Activated T-cell treated with anti-CD3 and anti-CD28 coated beads, Interleukin-2, amount 50 U/mL, for 72 hours (primary cell): Measurements from ENCODE around the gene TMEM72. TPM values are rescaled to one million over a fixed set of nuclear protein-coding genes. Genes with fewer than 3 reads are reported as not detected.

Experiments used
- ATAC-seq, 2 donors: fragments of 150-1000 bp; cut with Tn5 transposase; replicated peaks in 1 of 2; 2 replicates each; pipeline ENCODE4 v1.10.0; 2021; ENCODE audit warnings: moderate library complexity in 2 of 2, mild to moderate bottlenecking in 1 of 2
- DNase-seq, 2 donors: peaks; one replicate each; pipeline ENCODE4 v3.0.0; 2021 to 2022; ENCODE audit warnings: mixed read lengths in 1 of 2
- H3K27ac Mint-ChIP-seq: one replicate; pipeline ENCODE4 v1.8.0; 2022; ENCODE audit warnings: mild to moderate bottlenecking, moderate library complexity, mixed read lengths
- H3K27me3 Mint-ChIP-seq: one replicate; pipeline ENCODE4 v1.8.0; 2022; ENCODE audit warnings: low read depth, mixed read lengths
- H3K36me3 Mint-ChIP-seq, 2 donors: one replicate each; pipeline ENCODE4 v1.8.0; 2022; ENCODE audit warnings: mixed read lengths in 2 of 2, mild to moderate bottlenecking in 1 of 2; ENCODE audit not compliant: insufficient read depth in 2 of 2
- H3K4me1 Mint-ChIP-seq: one replicate; pipeline ENCODE4 v1.8.0; 2022; ENCODE audit warnings: low read depth, mixed read lengths
- H3K4me3 Mint-ChIP-seq, 2 donors: one replicate each; pipeline ENCODE4 v1.8.0; 2022; ENCODE audit warnings: mild to moderate bottlenecking in 2 of 2, mixed read lengths in 2 of 2, moderate library complexity in 2 of 2
- H3K9me3 Mint-ChIP-seq, 2 donors: one replicate each; pipeline ENCODE4 v1.8.0; 2022; ENCODE audit warnings: mixed read lengths in 2 of 2
- total RNA-seq, 2 donors: library from RNA; stranded (reverse); gene quantifications; one replicate each; pipeline ENCODE4 v1.2.3, GENCODE V29; 2022

TMEM72 gene
- total RNA-seq, 2 donors from 2014 or later = not detected

GRCh38 chr10:44959247-44960087 lies 48.3 kb downstream of the TMEM72 start, which contains the start of gene RASSF4:
RASSF4 (plus strand) TSS chr10:44959802; CDS start chr10:44970203, 10,401 bp downstream.
- Mint-ChIP-seq H3K4me1 (peaks cover 22% of the 10 kb centered on the region), H3K9me3 (no peaks in the 10 kb centered on the region), H3K4me3 (peak within 1 kb of the TSS; percentile 83 to 84), H3K27ac (peak within 1 kb of the TSS; percentile 63), H3K27me3 (no peaks in the 10 kb centered on the region), H3K36me3 (no peaks in the 10 kb centered on the region)
- peak; percentile 100 for ATAC-seq
- DNase-seq = peak; percentile 95 to 96

DNA sequence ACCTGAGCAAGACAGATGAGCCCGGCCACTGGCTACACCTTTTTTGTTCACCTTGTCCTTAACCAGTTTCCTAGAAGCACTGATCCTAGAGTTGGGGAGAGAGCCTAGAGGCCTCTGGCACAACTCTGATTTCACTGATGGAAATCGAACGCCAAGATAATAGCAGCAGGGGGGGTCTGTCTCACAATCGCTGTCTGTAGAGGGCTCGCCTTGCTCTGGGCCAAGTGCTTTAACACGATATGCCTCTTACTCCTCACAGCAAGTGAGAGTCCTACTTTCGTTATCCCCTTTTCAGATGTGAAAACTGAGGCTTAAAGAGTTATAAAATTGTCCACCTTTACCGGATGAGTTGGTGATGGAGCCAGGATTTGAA lies 48.9 kb downstream of the TMEM72 start:
- no peak for ATAC-seq
- Mint-ChIP-seq H3K4me3 (peak overlapping the region; percentile 83 to 84), H3K27ac (no peak overlapping the region), H3K36me3 (no peaks in the 10 kb centered on the region), H3K4me1 (peaks cover 21% of the 10 kb centered on the region), H3K9me3 (no peaks in the 10 kb centered on the region), H3K27me3 (no peaks in the 10 kb centered on the region)
- no peak for DNase-seq

DNA sequence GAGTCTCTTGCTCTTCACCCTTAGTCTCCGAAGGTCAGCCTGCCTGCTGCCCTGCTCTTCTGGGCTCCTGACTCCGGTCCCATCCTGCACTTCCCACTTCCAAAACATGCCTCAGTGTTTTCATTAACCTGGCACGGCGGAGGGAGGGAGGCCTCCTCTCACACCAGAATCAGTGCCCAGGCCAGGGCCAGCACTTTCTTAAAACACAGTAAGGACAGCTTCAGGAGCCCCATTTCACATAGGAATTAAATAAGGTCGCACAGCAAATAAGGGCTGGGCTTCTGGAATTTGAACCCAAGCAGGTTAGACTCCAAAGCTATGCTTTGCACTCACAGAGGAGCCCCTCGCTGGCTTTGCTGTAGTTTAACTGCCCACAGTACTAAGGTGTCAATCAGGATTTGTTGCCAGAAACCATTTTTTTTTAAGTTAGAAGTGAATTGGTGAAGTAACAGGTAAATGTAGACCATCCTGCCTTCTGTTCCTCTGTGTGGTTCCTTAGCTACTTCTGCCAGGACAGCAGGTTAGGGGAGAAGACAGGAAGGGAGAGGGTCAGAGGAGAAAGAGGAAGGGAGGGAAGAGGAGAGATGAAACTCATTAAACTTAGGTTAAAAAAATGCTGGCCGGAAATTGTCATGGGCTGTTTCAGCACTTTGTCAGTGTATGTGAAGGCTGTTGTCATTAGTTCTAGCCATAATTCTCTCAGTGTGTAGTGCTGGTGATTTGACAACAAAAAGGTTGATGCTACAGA lies 49.5 kb downstream of the TMEM72 start:
- Mint-ChIP-seq H3K4me1 (peaks cover 27% of the 10 kb centered on the region), H3K36me3 (no peaks in the 10 kb centered on the region), H3K4me3 (peak overlapping the region; percentile 70 to 84), H3K27ac (no peak overlapping the region), H3K27me3 (no peaks in the 10 kb centered on the region), H3K9me3 (no peaks in the 10 kb centered on the region)
- ATAC-seq (no peak), DNase-seq (no peak)

DNA sequence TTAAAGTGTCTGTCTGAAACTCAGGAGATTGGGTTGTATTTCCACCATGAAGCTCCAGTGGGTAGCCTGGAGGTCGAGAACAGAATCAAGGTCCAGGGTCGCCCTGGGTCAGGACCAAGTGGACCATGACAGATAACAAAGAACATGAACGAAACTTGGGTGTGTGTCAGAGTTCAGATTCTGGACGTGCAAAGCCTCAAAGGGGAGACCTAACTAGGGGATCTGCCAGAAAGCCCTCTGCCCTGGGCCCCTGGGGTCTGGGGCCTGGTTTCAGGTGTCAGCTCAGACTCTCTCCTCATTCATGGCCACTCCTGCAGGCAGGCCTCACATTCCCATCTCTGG lies 50.1 kb downstream of the TMEM72 start:
- DNase-seq (no peak), ATAC-seq (no peak)
- Mint-ChIP-seq H3K4me1 (peaks cover 33% of the 10 kb centered on the region), H3K27me3 (no peaks in the 10 kb centered on the region), H3K4me3 (no peak overlapping the region), H3K9me3 (no peaks in the 10 kb centered on the region), H3K36me3 (no peaks in the 10 kb centered on the region), H3K27ac (no peak overlapping the region)

- no peaks in the 10 kb centered on the region for H3K27me3 Mint-ChIP-seq
These were observed 51.0 kb downstream of the TMEM72 start for GRCh38 chr10:44961931-44962750.

GRCh38 chr10:44962870-44963738 lies 52.0 kb downstream of the TMEM72 start:
- H3K9me3 Mint-ChIP-seq = no peaks in the 10 kb centered on the region
- ATAC-seq = no peak
- H3K27ac Mint-ChIP-seq = no peak overlapping the region
- H3K4me1 Mint-ChIP-seq = peaks cover 45% of the 10 kb centered on the region
- DNase-seq = no peak
- H3K27me3 Mint-ChIP-seq = no peaks in the 10 kb centered on the region
- no peaks in the 10 kb centered on the region for H3K36me3 Mint-ChIP-seq
- H3K4me3 Mint-ChIP-seq = no peak overlapping the region

More at GRCh38 chr10:44961931-44962750, 51.0 kb downstream of the TMEM72 start:
- Mint-ChIP-seq H3K4me3 (no peak overlapping the region), H3K36me3 (no peaks in the 10 kb centered on the region), H3K27ac (no peak overlapping the region), H3K4me1 (peaks cover 36% of the 10 kb centered on the region), H3K9me3 (no peaks in the 10 kb centered on the region)
- DNase-seq (no peak), ATAC-seq (no peak)

GRCh38 chr10:44963772-44964633 lies 52.9 kb downstream of the TMEM72 start:
- ATAC-seq (no peak), DNase-seq (no peak)
- Mint-ChIP-seq H3K4me1 (peaks cover 49% of the 10 kb centered on the region), H3K4me3 (no peak overlapping the region), H3K27me3 (no peaks in the 10 kb centered on the region), H3K27ac (no peak overlapping the region), H3K36me3 (no peaks in the 10 kb centered on the region), H3K9me3 (no peaks in the 10 kb centered on the region)

GRCh38 chr10:44965104-44965503 lies 54.0 kb downstream of the TMEM72 start:
- peaks cover 53% of the 10 kb centered on the region for H3K4me1 Mint-ChIP-seq
- no peak overlapping the region for H3K27ac Mint-ChIP-seq
- no peaks in the 10 kb centered on the region for H3K9me3 Mint-ChIP-seq
- no peaks in the 10 kb centered on the region for H3K36me3 Mint-ChIP-seq
- ATAC-seq (no peak), DNase-seq (no peak)
- no peak overlapping the region for H3K4me3 Mint-ChIP-seq
- H3K27me3 Mint-ChIP-seq = no peaks in the 10 kb centered on the region

- ATAC-seq = peak; percentile 35 to 57
- Mint-ChIP-seq H3K27ac (peak overlapping the region; percentile 61), H3K36me3 (no peaks in the 10 kb centered on the region), H3K4me3 (peak overlapping the region; percentile 42 to 52), H3K27me3 (no peaks in the 10 kb centered on the region), H3K4me1 (peaks cover 47% of the 10 kb centered on the region), H3K9me3 (no peaks in the 10 kb centered on the region)
- DNase-seq = no peak
These were observed 54.5 kb downstream of the TMEM72 start for GRCh38 chr10:44965651-44966097.

GRCh38 chr10:44966129-44966815 lies 55.1 kb downstream of the TMEM72 start:
- ATAC-seq (peak in 1 of 2 donors; percentile 31), DNase-seq (no peak)
- Mint-ChIP-seq H3K4me1 (peaks cover 41% of the 10 kb centered on the region), H3K4me3 (peak overlapping the region; percentile 42 to 52), H3K27ac (peak overlapping the region; percentile 61), H3K9me3 (no peaks in the 10 kb centered on the region), H3K36me3 (no peaks in the 10 kb centered on the region), H3K27me3 (no peaks in the 10 kb centered on the region)

GRCh38 chr10:44966816-44967509 lies 55.8 kb downstream of the TMEM72 start:
- Mint-ChIP-seq H3K27ac (no peak overlapping the region), H3K9me3 (no peaks in the 10 kb centered on the region), H3K4me1 (peaks cover 41% of the 10 kb centered on the region), H3K27me3 (no peaks in the 10 kb centered on the region), H3K36me3 (no peaks in the 10 kb centered on the region), H3K4me3 (no peak overlapping the region)
- ATAC-seq (no peak), DNase-seq (no peak)
